Ectodermal cell (in vitro differentiated cells): ENCODE data around the gene SSC5D.
A peak's percentile ranks its signal among the peaks of the same experiment; 100 is the strongest.

Experiments
- H3K27ac ChIP-seq: 2 replicates; pipeline ENCODE4 v1.7.0; 2013; ENCODE audit warnings: mild to moderate bottlenecking, low read depth, low read length; ENCODE audit not compliant: insufficient read depth, poor library complexity, severe bottlenecking
- H3K27me3 ChIP-seq: 2 replicates; pipeline ENCODE4 v1.7.0; 2013; ENCODE audit warnings: mild to moderate bottlenecking, low read length; ENCODE audit not compliant: insufficient read depth, control insufficient read depth, poor library complexity, severe bottlenecking
- H3K36me3 ChIP-seq: one replicate; pipeline ENCODE4 v1.7.0; 2013; ENCODE audit warnings: low read length; ENCODE audit not compliant: control insufficient read depth, insufficient read depth
- H3K4me1 ChIP-seq: one replicate; pipeline ENCODE4 v1.7.0; 2013; ENCODE audit warnings: low read length; ENCODE audit not compliant: control insufficient read depth, insufficient read depth
- H3K4me3 ChIP-seq: 2 replicates; pipeline ENCODE4 v1.7.0; 2013; ENCODE audit warnings: low read depth, low read length, control low read depth; ENCODE audit not compliant: insufficient read depth
- H3K9me3 ChIP-seq: 2 replicates; pipeline ENCODE4 v1.7.0; 2013; ENCODE audit warnings: mild to moderate bottlenecking, low read length, moderate library complexity; ENCODE audit not compliant: control insufficient read depth
- WGBS, 2 experiments: methylation state at CpG; one replicate each; pipeline ENCODE4 v1.1.7; 2013; ENCODE audit warnings: missing lambda C conversion rate in 2 of 2; 5-methylcytosine and 5-hydroxymethylcytosine counted together

The SSC5D gene

DNA sequence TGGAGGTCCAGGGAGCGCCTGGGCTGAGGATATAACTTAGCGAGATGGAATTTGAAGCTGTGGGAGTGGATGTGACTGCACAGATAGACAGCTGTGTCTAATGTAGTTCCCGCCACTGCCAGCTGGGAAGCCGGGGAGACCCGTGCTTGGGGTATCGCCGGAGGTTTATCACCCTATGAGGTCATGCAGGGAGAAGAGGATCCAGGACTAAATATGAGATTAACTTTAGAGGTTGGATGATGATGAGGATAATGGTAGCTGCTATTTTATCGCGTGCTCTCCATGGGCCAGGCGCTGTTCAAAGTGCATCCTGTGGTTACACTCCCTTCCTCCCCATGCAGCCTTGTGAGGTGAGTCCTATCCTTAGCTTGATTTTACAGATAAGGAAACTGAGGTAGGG lies 19.9 kb downstream of the SSC5D start:
- H3K4me3 ChIP-seq: no peak overlapping the region
- no peaks in the 10 kb centered on the region for H3K36me3 ChIP-seq
- peaks cover 14% of the 10 kb centered on the region for H3K27me3 ChIP-seq
- H3K9me3 ChIP-seq: no peaks in the 10 kb centered on the region
- no peak overlapping the region for H3K27ac ChIP-seq
- WGBS, 2 experiments: 85 to 86% methylated on average over 10 of the region's 10 CpGs
- H3K4me1 ChIP-seq: no peaks in the 10 kb centered on the region

- H3K36me3 ChIP-seq: no peaks in the 10 kb centered on the region
- no peaks in the 10 kb centered on the region for H3K9me3 ChIP-seq
- WGBS, 2 experiments: 22% methylated on average over 61 of the region's 61 CpGs
- no peaks in the 10 kb centered on the region for H3K4me1 ChIP-seq
- H3K4me3 ChIP-seq: peak overlapping the region; percentile 8
- no peaks in the 10 kb centered on the region for H3K27me3 ChIP-seq
- no peak overlapping the region for H3K27ac ChIP-seq
Observed at GRCh38 chr19:55516878-55517620, 28.8 kb downstream of the SSC5D start.

DNA sequence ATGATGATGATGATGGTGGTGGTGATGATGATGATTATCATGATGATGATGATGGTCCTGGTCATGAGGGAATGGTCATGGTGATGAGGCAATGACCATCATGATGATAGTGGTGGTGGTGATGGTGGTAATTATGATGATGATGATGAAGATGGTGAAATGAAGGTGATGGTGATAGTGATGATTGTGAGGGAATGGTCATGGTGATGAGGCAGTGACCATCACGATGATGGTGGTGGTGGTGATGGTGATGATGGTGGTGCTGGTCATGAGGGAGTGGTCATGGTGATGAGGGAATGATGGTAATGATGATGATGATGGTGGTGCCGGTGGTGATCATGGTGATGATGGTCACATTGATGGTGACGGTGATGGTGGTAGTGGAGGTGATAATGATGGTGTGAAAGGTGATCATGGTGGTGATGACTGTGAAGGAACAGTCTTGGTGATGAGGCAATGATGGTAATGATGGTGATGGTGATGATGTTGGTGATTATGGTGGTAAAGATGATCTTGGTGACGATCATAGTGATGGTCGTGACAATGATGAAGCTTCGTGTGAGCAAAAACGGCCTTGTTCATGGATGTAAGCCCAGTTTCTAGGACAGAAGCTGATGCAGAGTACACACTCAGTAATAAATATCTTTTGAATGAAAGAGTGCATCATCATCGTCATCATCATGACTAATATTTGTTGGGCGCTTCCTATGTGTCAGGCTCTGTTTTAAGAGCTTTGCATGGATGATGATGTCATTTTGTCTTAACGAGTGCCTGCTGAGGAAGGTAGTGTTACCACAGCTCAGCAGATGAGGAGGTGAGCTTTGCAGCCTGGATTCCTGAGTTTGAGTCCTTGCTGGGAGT lies 31.4 kb downstream of the SSC5D start:
- no peak overlapping the region for H3K27ac ChIP-seq
- H3K4me1 ChIP-seq: no peaks in the 10 kb centered on the region
- 89 to 93% methylated on average over 10 of the region's 10 CpGs for WGBS, 2 experiments
- H3K27me3 ChIP-seq: no peaks in the 10 kb centered on the region
- H3K36me3 ChIP-seq: no peaks in the 10 kb centered on the region
- H3K4me3 ChIP-seq: no peak overlapping the region
- H3K9me3 ChIP-seq: no peaks in the 10 kb centered on the region

- Histone ChIP-seq H3K36me3 (no peaks in the 10 kb centered on the region), H3K4me1 (peaks cover 1% of the 10 kb centered on the region), H3K4me3 (no peak overlapping the region), H3K27me3 (no peaks in the 10 kb centered on the region), H3K27ac (no peak overlapping the region), H3K9me3 (no peaks in the 10 kb centered on the region)
- 89 to 90% methylated on average over 14 of the region's 14 CpGs for whole genome bisulfite sequencing, 2 experiments
Observed at GRCh38 chr19:55520691-55521292, 32.6 kb downstream of the SSC5D start.

DNA sequence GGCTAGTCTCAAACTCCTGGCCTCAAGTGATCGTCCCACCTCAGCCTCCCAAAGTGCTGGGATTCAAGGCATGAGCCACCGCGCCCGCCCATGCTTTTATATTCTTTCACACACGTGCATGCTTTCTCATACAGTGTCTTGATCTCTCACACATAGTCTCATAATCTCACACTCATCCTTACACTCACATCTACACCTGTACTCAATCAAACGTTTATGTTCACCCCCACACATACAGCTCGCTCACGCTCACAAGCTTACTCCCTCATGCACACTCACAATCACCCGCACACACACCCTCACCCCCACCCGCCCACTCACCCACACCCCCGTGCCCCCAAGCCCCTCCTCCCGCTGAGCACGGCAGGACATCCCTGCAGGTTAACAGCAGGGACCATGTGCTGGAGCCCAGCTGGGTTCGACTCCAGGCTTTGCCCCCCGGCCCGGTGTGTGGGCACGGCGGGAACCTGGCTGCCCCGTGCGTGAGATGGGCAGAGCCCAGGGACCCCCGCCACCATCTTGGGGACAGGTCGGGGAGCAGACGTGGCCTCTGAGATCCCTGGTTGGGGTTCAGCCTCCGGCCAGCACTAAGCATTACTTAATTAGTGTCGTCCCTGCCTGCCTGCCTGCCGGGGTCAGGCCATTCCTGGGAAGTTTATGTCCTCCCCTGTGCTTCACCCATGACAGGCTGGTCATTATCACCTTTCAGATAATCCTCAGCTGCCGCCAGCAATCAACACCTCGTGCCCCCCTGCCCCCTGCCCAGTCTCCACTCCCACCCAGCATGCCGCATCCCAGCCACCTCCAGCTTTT lies 37.3 kb downstream of the SSC5D start:
- Histone ChIP-seq H3K4me1 (peaks cover 17% of the 10 kb centered on the region), H3K36me3 (no peaks in the 10 kb centered on the region), H3K4me3 (no peak overlapping the region), H3K27ac (no peak overlapping the region), H3K9me3 (no peaks in the 10 kb centered on the region), H3K27me3 (no peaks in the 10 kb centered on the region)
- 71 to 73% methylated on average over 28 of the region's 29 CpGs for WGBS, 2 experiments

DNA sequence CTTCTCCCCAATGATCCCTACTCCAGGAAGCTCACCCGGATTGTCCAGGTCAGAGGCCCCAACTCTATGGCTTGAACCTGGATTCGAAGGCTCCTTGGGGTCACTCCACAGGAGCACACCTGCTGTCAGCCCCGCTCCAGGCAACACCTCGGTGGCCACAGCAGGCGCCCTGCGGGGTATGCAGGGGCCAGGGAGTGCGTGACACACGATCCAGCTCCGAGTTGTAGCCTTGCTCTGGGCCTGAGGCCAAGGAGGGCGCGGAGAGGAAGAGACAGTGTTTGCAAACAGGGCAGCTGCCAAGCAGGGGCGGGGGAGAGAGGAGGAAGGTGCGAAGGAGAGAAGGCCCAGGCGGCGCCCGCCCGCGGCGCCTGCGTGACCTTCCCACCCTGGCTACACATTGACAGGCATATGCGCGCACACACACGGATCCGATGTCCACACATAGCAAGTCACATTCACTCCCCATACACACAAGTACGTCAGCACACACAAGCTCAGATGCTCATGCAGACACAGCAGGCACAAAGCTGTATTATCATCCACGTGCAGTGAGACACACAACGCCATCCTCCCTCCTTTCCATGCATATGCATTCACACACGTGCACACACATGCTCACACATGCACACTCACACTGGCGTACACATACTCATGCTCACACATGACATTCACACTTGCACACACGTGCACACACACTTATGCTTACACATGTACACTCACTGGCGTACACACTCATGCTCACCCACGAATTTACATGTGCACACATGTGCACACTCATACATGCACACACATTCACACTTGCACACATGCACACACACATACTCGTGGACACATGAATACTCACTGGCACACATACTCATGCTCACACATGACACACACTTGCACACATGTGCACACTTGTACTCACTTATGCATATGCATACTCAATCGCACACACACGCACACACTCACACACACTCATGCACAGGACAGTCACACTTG lies 38.3 kb downstream of the SSC5D start:
- no peaks in the 10 kb centered on the region for H3K27me3 ChIP-seq
- 68 to 71% methylated on average over 35 of the region's 35 CpGs for WGBS, 2 experiments
- H3K4me3 ChIP-seq: no peak overlapping the region
- no peak overlapping the region for H3K27ac ChIP-seq
- H3K36me3 ChIP-seq: no peaks in the 10 kb centered on the region
- peaks cover 17% of the 10 kb centered on the region for H3K4me1 ChIP-seq
- H3K9me3 ChIP-seq: no peaks in the 10 kb centered on the region

DNA sequence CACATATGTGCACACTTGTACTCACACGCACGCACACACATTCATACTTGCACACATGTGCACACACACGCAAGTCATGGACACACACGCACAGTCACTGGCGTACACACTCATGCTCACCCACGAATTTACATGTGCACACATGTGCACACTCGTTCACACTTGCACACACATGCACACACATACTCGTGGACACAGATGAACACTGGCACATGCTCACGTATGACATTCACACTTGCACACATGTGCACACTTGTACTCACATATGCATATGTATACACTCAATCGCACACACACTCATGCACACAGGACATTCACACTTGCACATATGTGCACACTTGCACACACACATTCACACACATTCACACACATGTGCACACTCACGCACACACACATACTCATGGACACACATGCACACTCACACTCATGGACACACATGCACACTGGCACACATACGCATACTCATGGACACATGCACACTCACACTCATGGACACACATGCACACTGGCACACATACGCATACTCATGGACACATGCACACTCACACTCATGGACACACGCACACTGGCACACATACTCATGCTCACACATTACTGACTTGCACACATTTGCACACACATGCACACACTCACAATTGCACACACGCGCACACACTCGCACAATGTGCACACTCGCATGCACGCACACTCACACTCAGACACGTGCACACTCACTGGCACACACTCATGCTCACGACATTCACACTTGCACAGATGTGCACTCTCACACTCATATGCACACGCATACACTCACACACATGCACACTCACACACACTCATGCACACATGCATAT lies 39.2 kb downstream of the SSC5D start:
- Histone ChIP-seq H3K27ac (no peak overlapping the region), H3K4me1 (peaks cover 17% of the 10 kb centered on the region), H3K9me3 (no peaks in the 10 kb centered on the region), H3K27me3 (no peaks in the 10 kb centered on the region), H3K4me3 (no peak overlapping the region), H3K36me3 (no peaks in the 10 kb centered on the region)
- WGBS, 2 experiments: 81% methylated on average over 22 of the region's 22 CpGs

DNA sequence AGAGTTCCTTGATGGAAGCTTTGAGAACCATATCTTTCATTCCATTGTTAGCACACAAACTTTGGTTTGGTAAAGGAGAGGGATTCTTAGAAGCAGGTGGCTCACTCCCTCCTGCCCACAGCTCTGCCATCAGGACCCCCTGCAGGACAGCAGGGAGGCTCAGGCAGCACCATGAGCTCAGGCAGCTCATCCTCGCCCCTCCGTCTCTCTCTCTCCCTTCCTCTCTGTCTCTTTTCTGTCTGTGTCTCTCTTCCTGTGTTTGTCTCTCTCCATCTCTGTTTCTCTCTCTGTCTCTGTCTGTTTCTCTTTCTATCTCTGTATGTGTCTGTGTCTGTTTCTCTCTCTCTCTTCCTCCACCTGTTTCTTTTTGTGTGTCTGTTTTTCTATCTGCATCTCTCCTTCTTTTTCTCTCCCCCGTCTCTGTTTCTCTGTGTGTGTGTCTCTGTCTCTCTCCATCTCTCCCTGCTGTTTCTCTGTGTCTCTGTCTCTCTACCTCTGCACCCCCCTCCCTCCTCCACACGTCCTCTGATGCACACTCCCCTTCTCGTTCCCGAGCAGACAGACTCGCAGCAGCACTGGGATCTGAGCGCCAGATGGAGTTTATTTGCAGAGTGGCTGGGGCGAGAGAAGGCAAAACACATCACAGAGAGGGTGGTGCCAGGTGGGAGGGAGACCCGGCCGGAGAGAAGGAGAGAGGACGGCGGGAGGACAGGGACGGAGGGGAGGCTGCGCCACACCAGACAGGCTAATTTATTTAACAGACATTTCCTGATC lies 40.0 kb downstream of the SSC5D start:
- no peak overlapping the region for H3K27ac ChIP-seq
- WGBS, 2 experiments: 47 to 53% methylated on average over 15 of the region's 15 CpGs

More for the DNA sequence above, 40.0 kb downstream of the SSC5D start:
- no peak overlapping the region for H3K4me3 ChIP-seq
- H3K36me3 ChIP-seq: no peaks in the 10 kb centered on the region
- no peaks in the 10 kb centered on the region for H3K27me3 ChIP-seq
- H3K9me3 ChIP-seq: no peaks in the 10 kb centered on the region
- peaks cover 17% of the 10 kb centered on the region for H3K4me1 ChIP-seq
